ENCODE data around the gene DONSON.

DONSON gene

DNA sequence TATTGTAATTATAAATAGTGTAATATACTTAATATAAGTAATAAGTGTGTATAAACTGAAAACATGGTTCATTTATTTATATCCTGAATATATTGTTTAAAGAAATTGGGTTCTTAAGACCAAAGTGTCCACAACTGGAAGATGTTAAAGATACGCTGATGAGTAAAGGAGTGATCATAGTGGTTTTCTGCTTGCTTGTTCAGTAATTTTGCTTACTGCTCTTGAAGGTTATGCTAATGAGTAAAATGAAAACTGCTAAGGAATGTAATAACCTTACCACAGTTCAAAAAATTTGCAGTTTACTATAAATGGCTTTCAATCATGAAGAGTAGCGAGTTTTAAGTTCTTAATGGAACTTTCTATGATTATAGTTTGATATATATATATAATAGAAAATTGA is 22.0 kb downstream of the DONSON start:
- no peak for DNase-seq

DNA sequence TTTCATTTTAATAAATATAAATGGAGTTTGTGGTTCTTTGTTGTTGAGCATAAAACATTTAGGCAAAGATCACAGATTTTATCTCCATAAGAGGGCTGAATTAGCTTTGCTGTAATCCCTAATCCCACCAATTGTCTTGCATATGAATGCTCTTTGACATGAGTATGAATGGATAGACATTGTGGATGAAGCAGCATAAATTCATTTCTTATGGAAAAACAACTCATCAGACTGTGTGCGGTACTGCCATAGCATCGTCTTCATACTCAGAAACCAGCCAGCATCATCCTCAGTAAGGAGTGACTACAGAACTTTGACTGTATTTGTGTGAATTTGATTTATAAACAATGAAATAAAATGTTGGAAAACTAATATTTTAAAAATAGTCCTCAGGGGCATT is 26.1 kb downstream of the DONSON start:
- DNase-seq, result no peak

DNA sequence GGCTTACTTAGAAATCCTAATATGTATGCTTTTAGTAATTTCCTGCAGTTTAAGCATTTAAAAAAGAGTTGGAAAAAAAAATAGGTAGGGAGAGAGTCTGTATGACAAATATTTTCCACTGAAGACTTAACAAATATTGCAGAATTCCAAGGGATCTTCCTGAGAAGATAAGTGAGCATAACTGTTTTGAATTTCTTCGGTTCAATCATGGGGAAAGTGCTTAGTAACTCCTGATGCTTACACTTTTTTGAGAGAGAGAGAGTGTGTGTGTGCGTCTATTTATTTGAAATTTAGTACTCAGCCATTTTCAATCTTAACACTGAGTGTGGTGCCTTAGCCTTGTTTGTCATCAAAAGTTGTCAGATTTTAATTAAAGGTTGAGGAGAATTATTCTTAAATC is 27.1 kb downstream of the DONSON start:
- no peak for DNase-seq

DNA sequence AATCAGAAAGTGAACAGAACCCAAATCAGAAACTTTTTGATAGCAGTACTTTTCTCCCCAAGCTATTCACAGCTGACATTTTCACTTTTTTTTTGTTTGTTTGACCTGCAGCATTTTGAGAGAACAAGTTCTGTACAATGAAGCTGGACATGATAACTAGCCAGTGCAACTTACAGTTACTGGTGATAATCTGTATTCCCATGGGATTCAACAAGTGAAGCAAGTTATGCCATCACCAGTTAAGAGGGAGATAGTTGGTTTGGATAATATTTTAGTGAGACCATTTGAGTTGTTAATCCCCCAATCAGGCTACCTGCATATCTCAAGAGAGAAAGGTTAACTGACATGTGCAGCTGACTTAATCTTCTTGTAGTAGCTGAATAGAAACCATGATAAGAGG is 27.5 kb downstream of the DONSON start:
- no peak for DNase-seq

DNA sequence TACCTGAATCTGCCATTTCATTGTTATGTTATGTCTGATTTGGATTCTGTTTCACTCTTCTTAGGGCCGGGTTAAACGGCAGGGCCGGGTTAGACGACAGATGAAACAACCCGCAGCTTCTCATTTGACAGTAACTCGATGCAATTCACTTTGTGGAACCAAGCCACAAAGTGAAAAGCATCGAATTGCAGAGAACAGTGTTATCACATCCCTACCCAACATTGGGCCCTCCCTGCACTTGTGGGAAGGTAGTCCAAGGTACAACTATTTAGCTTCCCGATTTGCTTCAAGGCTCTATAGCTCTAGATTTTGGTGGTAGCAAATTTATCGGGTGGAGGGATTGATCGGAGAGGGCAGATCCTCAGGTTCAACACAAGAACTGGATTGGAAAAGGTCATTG is 28.7 kb downstream of the DONSON start:
- no peak for DNase-seq

DNA sequence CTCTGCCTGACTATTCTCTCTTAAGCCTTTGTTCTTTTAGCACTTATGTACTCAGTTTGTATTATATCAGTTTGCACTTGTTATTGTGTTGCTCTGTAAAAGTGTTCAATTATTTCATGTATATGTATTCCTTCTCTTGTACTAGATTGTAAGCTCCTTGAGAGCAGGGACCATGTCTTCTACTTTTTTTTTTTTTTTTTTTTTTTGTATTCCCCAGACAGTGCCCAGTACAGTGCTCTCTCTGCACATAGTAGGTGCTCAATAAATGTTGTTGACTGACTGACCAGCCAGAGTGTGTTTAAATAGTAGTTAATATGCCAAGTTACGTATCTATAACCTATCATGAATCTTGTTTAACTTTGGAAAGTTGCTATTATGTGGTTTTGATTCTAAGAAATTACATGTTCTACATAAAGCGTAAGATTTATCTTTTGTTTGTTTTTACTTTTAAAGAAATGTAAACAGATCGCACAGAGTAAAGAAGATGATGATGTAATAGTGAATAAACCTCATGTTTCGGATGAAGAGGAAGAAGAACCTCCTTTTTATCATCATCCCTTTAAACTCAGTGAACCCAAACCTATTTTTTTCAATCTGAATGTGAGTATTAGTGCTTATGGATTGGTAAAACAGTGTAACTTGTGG is 29.6 kb downstream of the DONSON start:
- DNase-seq, result no peak

DNA sequence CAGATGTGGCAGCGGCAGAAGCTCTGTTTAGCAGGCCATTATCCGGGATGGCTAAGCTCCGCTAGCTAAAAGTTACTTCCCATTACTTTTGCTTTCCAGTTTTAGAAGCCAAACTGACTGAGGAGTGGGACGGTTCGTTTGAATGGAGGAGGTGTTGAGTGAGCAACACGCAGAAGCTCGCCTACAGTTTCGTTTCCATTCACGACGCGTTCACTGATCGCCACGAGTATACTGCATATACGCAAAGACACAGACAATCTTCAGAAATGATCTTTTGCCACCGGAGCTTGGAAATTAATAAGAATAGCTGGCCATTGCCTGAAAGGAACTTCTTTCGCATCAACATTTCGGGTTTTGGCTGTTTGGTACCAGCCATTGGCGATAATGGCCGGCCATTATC is 31.0 kb downstream of the DONSON start:
- no peak for DNase-seq

DNA sequence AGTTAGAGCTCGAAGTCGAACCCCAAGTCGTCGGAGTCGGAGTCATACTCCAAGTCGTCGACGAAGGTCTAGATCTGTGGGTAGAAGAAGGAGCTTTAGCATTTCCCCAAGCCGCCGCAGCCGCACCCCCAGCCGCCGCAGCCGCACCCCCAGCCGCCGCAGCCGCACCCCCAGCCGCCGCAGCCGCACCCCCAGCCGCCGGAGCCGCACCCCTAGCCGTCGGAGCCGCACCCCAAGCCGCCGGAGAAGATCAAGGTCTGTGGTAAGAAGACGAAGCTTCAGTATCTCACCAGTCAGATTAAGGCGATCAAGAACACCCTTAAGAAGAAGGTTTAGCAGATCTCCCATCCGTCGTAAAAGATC is 33.5 kb downstream of the DONSON start:
- no peak for DNase-seq

DNA sequence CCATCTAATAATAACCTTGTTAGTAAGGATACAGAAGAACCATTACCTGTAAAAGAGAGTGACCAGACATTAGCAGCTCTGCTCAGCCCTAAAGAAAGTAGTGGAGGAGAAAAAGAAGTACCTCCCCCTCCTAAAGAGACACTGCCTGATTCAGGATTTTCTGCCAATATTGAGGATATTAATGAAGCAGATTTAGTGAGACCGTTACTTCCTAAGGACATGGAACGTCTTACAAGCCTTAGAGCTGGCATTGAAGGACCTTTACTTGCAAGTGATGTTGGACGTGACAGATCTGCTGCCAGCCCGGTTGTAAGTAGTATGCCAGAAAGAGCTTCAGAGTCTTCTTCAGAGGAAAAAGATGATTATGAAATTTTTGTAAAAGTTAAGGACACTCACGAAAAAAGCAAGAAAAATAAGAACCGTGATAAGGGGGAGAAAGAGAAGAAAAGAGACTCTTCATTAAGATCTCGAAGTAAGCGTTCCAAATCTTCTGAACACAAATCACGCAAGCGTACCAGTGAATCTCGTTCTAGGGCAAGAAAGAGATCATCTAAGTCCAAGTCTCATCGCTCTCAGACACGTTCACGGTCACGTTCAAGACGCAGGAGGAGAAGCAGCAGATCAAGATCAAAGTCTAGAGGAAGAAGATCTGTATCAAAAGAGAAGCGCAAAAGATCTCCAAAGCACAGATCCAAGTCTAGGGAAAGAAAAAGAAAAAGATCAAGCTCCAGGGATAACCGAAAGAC is 34.1 kb downstream of the DONSON start:
- DNase-seq, result no peak

DNA sequence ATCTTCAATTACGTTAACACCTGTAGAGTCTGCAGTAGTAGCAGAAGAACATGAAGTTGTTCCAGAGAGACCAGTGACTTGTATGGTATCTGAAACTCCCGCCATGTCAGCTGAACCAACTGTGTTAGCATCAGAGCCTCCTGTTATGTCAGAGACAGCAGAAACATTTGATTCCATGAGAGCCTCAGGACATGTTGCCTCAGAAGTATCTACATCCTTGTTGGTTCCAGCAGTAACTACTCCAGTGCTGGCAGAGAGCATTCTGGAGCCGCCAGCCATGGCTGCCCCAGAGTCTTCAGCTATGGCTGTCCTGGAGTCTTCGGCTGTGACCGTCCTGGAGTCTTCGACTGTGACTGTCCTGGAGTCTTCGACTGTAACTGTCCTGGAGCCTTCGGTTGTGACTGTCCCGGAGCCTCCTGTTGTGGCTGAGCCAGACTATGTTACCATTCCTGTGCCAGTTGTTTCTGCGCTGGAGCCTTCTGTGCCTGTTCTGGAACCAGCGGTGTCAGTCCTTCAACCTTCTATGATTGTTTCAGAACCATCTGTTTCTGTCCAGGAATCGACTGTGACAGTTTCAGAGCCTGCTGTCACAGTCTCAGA is 35.4 kb downstream of the DONSON start:
- no peak for DNase-seq

DNA sequence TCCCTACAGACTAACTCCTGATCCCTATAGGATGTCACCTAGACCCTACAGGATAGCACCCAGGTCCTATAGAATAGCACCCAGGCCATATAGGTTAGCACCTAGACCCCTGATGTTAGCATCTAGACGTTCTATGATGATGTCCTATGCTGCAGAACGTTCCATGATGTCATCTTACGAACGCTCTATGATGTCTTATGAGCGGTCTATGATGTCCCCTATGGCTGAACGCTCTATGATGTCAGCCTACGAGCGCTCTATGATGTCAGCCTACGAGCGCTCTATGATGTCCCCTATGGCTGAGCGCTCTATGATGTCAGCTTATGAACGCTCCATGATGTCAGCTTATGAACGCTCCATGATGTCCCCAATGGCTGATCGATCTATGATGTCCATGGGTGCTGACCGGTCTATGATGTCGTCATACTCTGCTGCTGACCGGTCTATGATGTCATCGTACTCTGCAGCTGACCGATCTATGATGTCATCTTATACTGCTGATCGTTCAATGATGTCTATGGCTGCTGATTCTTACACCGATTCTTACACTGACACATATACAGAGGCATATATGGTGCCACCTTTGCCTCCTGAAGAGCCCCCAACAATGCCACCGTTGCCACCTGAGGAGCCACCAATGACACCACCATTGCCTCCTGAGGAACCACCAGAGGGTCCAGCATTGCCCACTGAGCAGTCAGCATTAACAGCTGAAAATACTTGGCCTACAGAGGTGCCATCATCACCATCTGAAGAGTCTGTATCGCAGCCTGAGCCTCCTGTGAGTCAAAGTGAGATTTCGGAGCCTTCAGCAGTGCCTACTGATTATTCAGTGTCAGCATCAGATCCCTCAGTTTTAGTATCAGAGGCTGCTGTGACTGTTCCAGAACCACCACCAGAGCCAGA is 36.1 kb downstream of the DONSON start:
- DNase-seq, result no peak

DNA sequence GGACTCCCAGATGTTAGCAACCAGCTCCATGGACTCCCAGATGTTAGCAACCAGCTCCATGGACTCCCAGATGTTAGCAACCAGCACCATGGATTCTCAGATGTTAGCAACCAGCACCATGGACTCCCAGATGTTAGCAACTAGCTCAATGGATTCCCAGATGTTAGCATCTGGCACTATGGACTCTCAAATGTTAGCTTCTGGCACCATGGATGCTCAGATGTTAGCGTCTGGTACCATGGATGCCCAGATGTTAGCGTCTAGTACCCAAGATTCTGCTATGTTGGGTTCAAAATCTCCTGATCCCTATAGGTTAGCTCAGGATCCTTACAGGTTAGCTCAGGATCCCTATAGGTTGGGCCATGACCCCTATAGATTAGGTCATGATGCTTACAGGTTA is 36.8 kb downstream of the DONSON start:
- DNase-seq, result no peak

DNA sequence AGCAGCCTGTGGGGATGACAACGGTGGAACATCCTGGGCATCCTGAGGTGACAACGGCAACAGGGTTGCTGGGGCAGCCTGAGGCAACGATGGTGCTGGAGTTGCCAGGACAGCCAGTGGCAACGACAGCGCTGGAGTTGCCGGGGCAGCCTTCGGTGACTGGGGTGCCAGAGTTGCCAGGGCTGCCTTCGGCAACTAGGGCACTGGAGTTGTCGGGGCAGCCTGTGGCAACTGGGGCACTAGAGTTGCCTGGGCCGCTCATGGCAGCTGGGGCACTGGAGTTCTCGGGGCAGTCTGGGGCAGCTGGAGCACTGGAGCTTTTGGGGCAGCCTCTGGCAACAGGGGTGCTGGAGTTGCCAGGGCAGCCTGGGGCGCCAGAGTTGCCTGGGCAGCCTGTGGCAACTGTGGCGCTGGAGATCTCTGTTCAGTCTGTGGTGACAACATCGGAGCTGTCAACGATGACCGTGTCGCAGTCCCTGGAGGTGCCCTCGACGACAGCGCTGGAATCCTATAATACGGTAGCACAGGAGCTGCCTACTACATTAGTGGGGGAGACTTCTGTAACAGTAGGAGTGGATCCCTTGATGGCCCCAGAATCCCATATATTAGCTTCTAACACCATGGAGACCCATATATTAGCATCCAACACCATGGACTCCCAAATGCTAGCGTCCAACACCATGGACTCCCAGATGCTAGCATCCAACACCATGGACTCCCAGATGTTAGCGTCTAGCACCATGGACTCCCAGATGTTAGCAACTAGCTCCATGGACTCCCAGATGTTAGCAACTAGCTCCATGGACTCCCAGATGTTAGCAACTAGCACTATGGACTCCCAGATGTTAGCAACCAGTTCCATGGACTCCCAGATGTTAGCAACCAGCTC is 37.5 kb downstream of the DONSON start:
- no peak for DNase-seq

DNA sequence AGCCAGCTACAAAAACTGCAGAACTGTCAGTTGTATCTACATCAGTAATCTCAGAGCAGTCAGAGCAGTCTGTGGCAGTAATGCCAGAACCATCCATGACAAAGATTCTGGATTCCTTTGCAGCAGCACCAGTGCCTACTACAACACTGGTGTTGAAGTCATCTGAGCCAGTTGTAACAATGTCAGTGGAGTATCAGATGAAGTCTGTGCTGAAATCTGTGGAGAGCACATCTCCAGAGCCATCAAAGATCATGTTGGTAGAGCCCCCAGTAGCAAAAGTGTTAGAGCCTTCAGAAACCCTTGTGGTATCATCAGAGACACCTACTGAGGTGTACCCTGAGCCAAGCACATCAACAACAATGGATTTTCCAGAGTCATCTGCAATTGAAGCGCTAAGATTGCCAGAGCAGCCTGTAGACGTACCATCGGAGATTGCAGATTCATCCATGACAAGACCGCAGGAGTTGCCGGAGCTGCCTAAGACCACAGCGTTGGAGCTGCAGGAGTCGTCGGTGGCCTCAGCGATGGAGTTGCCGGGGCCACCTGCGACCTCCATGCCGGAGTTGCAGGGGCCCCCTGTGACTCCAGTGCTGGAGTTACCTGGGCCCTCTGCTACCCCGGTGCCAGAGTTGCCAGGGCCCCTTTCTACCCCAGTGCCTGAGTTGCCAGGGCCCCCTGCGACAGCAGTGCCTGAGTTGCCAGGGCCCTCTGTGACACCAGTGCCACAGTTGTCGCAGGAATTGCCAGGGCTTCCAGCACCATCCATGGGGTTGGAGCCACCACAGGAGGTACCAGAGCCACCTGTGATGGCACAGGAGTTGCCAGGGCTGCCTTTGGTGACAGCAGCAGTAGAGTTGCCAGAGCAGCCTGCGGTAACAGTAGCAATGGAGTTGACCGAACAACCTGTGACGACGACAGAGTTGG is 38.4 kb downstream of the DONSON start:
- no peak for DNase-seq

DNA sequence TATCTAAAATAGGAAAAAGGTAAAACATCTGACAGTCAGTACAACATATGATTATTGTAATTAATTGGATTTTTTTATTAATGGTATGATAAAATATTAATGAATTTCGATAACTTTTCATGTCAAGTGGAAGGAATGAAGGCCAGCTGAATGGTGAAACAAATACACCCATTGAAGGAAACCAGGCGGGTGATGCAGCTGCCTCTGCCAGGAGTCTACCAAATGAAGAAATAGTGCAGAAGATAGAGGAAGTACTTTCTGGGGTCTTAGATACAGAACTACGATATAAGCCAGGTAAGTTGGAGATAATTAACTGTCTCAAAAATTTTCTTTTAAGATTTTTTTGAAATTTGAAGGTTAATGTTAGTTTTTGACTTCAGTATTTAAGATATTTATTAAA is 42.4 kb downstream of the DONSON start:
- peak in 1 of 58 donors; percentile 7 for DNase-seq

DNA sequence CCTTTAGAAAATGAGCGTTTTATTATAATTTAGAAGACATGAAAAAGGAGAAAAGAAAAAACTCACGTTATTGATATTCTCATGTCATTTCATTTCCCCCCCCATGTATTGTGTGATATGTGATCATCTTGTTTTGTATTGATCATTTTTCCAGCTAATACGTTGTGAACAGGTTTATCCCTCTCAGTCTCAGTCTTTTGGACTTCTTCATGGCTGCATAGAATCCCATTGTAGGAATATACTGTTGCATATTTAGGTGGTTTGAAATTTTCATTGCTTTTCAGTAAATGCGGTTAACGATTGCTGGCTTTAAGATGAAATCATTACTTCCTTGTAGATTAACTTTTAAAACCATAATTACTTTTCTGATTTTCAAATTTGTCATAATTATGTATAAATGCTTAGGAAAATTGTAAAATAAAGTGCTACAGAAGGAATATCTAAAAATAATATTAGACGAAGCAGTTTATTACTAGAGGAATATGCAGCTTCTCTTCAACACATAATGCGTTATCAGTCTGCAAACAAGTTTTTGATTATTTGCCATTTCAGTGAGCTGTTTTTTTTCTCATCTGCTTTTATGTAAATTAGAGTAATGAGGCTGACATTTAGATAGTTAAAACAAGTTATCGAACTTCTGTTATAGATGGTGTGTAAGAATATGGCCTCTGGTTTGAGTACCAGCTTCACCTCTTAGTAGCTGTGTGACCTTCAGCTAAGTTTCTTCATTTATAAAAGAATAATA is 43.9 kb downstream of the DONSON start:
- no peak for DNase-seq

DNA sequence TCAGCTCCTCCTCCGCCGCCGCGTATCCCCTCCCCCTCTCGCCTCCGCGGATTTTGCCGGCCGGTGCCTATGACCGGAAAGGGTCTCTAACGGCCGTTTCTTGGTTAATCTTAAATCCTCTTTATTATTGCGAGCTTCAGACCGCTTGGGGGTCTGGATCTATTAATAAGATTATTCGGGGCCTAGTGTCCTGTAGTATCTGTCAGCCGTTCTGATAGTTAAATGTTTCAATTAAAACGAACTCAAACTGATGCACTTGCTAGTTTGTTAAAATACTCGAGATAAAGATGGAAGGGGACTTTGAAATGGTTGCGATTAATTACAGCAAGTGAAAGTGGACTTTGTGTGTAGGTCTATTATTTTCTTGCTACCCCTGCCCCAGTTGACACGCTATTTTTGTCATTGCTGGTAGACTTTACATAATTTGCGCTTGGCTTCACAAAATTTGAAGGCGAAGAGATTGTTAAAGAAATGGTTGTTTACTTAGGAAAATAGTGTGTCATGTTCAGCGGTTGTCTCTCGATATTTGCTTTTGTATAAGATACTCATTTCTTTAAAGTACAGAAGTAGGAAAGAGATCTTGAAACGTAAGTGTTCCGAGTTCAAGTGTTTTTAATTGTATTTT is 44.9 kb downstream of the DONSON start:
- DNase-seq, result peak in 2 of 58 donors; percentile 26 to 27

All from anterior cingulate cortex (tissue), 58 donors.